Measurements from ENCODE around the gene SEZ6.

The SEZ6 gene

GRCh38 chr17:29010129-29010528 is 4.3 kb upstream of the SEZ6 start:
- no peak overlapping the region for H3K27ac ChIP-seq
- no peak for TF ChIP-seq CTCF (conservative IDR thresholded peaks at IDR 0.05)

GRCh38 chr17:29008591-29008990 is 2.8 kb upstream of the SEZ6 start:
- TF ChIP-seq CTCF (conservative IDR thresholded peaks at IDR 0.05) = no peak
- H3K27ac ChIP-seq = no peak overlapping the region

GRCh38 chr17:29007860-29008455 is 2.1 kb upstream of the SEZ6 start:
- no peak overlapping the region for H3K27ac ChIP-seq
- TF ChIP-seq CTCF (conservative IDR thresholded peaks at IDR 0.05) = no peak

- no peak for TF ChIP-seq CTCF (conservative IDR thresholded peaks at IDR 0.05)
- no peak overlapping the region for H3K27ac ChIP-seq
These were observed 1.6 kb upstream of the SEZ6 start for GRCh38 chr17:29007456-29007855.

GRCh38 chr17:29004081-29004692 is 1.6 kb downstream of the SEZ6 start:
- no peak for TF ChIP-seq CTCF (conservative IDR thresholded peaks at IDR 0.05)
- H3K27ac ChIP-seq = no peak overlapping the region

- no peak for TF ChIP-seq CTCF (conservative IDR thresholded peaks at IDR 0.05)
These were observed 2.5 kb downstream of the SEZ6 start for GRCh38 chr17:29003289-29003688.

GRCh38 chr17:29002811-29003210 is 3.0 kb downstream of the SEZ6 start:
- no peak overlapping the region for H3K27ac ChIP-seq
- no peak for TF ChIP-seq CTCF (conservative IDR thresholded peaks at IDR 0.05)

More at GRCh38 chr17:29003289-29003688, 2.5 kb downstream of the SEZ6 start:
- H3K27ac ChIP-seq = no peak overlapping the region
